Germinal center (tissue), 1 donor: ENCODE measurements around the gene CTAGE6.
"Not testable (repeated sequence)": the region's sequence is repeated elsewhere in the genome, so short reads cannot be mapped to it uniquely, and the experiment has no call there.

Source experiments
- DNase-seq: peaks from one replicate; pipeline ENCODE4 v3.0.0; 2012; ENCODE audit warnings: mixed read lengths, low spot score

The CTAGE6 gene

GRCh38 chr7:143715543-143716193 is 41.8 kb downstream of the CTAGE6 start:
- not testable (repeated sequence) for DNase-seq

- DNase-seq, result not testable (repeated sequence)
Observed at GRCh38 chr7:143714581-143715454, 42.7 kb downstream of the CTAGE6 start.

GRCh38 chr7:143712381-143712780 is 45.1 kb downstream of the CTAGE6 start:
- DNase-seq, result not testable (repeated sequence)

DNA sequence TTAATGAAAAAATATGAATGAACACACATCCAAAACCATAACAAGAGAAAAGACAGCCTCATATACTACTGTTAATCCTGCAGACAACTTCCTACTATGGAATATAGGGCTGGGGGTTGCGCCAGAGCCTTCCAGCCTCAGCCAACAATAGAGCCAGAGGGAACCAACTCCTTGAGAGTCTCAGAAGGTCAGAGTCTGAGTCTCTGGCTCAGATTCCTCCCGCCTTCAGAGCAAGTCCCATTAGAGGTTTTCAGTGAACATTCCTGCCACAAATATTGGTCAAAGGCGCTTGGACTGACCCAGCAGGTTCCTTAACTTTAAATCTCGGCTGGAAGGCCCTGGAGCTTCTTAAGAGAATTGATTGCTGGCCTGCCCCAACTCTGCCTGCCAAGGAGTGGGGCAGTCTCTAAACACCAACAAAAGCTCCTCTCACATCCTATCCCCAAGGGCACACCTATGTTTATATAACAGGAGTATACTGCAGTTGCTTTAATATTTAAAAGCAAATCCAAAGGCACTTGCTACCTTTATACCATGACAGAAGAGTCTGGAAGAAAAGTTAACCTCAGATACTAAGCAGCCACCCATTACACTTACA is 45.7 kb downstream of the CTAGE6 start:
- not testable (repeated sequence) for DNase-seq

- DNase-seq, result not testable (repeated sequence)
Observed at GRCh38 chr7:143709895-143710294, 47.6 kb downstream of the CTAGE6 start.
